Smooth muscle cell (in vitro differentiated cells): ENCODE results near the gene MAP3K13. TPM values are rescaled to one million over a fixed set of nuclear protein-coding genes. Genes with fewer than 3 reads are reported as not detected.

ENCODE experiments used
- DNase-seq: peaks from one replicate; lab custom pipeline; 2025; ENCODE audit not compliant: unreplicated experiment; lab: John Stamatoyannopoulos, UW
- H2AFZ ChIP-seq: fragments of 200-600 bp; sonication (generic); 2 replicates; pipeline ENCODE4 v1.6.0; 2016; ENCODE audit warnings: antibody characterized with exemption, low read depth, mild to moderate bottlenecking
- H3F3A ChIP-seq: fragments of 200-600 bp; sonication (generic); 2 replicates; pipeline ENCODE4 v1.6.0; 2017; ENCODE audit warnings: antibody characterized with exemption, low read depth
- H3K27ac ChIP-seq: fragments of 200-600 bp; sonication (generic); 2 replicates; pipeline ENCODE4 v1.5.1; 2016; ENCODE audit warnings: low read depth, mild to moderate bottlenecking
- H3K27me3 ChIP-seq: fragments of 200-600 bp; sonication (generic); 2 replicates; pipeline ENCODE4 v1.6.1; 2016; ENCODE audit warnings: low read depth, mild to moderate bottlenecking
- H3K36me3 ChIP-seq: fragments of 200-600 bp; sonication (generic); 2 replicates; pipeline ENCODE4 v1.5.1; 2016; ENCODE audit warnings: low read depth
- H3K4me1 ChIP-seq: fragments of 200-600 bp; sonication (generic); 2 replicates; pipeline ENCODE4 v1.5.1; 2016; ENCODE audit warnings: low read depth
- H3K4me2 ChIP-seq: fragments of 200-600 bp; sonication (generic); 2 replicates; pipeline ENCODE4 v1.6.0; 2016; ENCODE audit warnings: mild to moderate bottlenecking
- H3K4me3 ChIP-seq: fragments of 200-600 bp; sonication (generic); 2 replicates; pipeline ENCODE4 v1.5.1; 2016; ENCODE audit warnings: mild to moderate bottlenecking
- H3K79me2 ChIP-seq: fragments of 200-600 bp; sonication (generic); 2 replicates; pipeline ENCODE4 v1.6.0; 2016; ENCODE audit warnings: low read depth, mild to moderate bottlenecking
- H3K9ac ChIP-seq: fragments of 200-600 bp; sonication (generic); 2 replicates; pipeline ENCODE4 v1.6.0; 2016; ENCODE audit warnings: low read depth
- H3K9me3 ChIP-seq: fragments of 200-600 bp; sonication (generic); replicated peaks from 2 replicates; pipeline ENCODE4 v1.5.1; 2016; ENCODE audit warnings: low read depth
- H4K20me1 ChIP-seq: fragments of 200-600 bp; sonication (generic); 2 replicates; pipeline ENCODE4 v1.6.0; 2016; ENCODE audit warnings: low read depth
- CTCF ChIP-seq: fragments of 200-600 bp; sonication (generic); IDR thresholded peaks from 2 replicates; pipeline ENCODE4 v1.5.1; 2017; ENCODE audit warnings: borderline replicate concordance, mild to moderate bottlenecking, antibody characterized with exemption; ENCODE audit not compliant: insufficient read depth, poor library complexity, severe bottlenecking
- WGBS: methylation state at CpG from one replicate; pipeline ENCODE4 v1.1.7; 2016; ENCODE audit warnings: low lambda C conversion rate; 5-methylcytosine and 5-hydroxymethylcytosine counted together
- polyA plus RNA-seq: library from polyadenylated mRNA; unstranded; fragments of >200 nt; fragmentation: Nextera tagmentation; extraction: Ambion mirVana; gene quantifications from 2 replicates; pipeline ENCODE4 v1.2.1, GENCODE V29; 2016
- total RNA-seq: library from RNA; depleted of rRNA; stranded (reverse); fragments of >200 nt; gene quantifications from 2 replicates; pipeline ENCODE4 v1.2.3, GENCODE V29; 2014

The MAP3K13 gene
- total and polyA plus RNA-seq, 2 experiments from 2014 or later = 28.5 to 49.9 TPM

GRCh38 chr3:185477316-185477715 is 114.4 kb downstream of the MAP3K13 start:
- no peaks in the 10 kb centered on the region for H3K79me2 ChIP-seq
- no peaks in the 10 kb centered on the region for H3F3A ChIP-seq
- no peaks in the 10 kb centered on the region for H3K27me3 ChIP-seq
- no peaks in the 10 kb centered on the region for H3K36me3 ChIP-seq
- no peak overlapping the region for H2AFZ ChIP-seq
- H4K20me1 ChIP-seq = no peaks in the 10 kb centered on the region
- H3K9me3 ChIP-seq = no peaks in the 10 kb centered on the region
- H3K4me2 ChIP-seq = no peak overlapping the region
- no peak for DNase-seq
- TF ChIP-seq CTCF = no peak
- no peak overlapping the region for H3K4me3 ChIP-seq
- H3K9ac ChIP-seq = no peak overlapping the region
- WGBS = 90% methylated on average over 3 of the region's 3 CpGs
- H3K4me1 ChIP-seq = no peaks in the 10 kb centered on the region
- no peak overlapping the region for H3K27ac ChIP-seq

GRCh38 chr3:185479373-185479945 is 116.5 kb downstream of the MAP3K13 start:
- Histone ChIP-seq H3K9me3 (no peaks in the 10 kb centered on the region), H3K4me1 (no peaks in the 10 kb centered on the region), H3K4me2 (no peak overlapping the region), H4K20me1 (no peaks in the 10 kb centered on the region), H3K27me3 (no peaks in the 10 kb centered on the region), H3K9ac (no peak overlapping the region), H3K79me2 (no peaks in the 10 kb centered on the region), H3K27ac (no peak overlapping the region), H3K36me3 (no peaks in the 10 kb centered on the region), H3K4me3 (no peak overlapping the region), H2AFZ (no peak overlapping the region), H3F3A (no peaks in the 10 kb centered on the region)
- WGBS = 97% methylated on average over 2 of the region's 2 CpGs
- no peak for DNase-seq
- no peak for TF ChIP-seq CTCF

- TF ChIP-seq CTCF = no peak
- Histone ChIP-seq H3F3A (no peaks in the 10 kb centered on the region), H3K27me3 (no peaks in the 10 kb centered on the region), H3K9ac (no peak overlapping the region), H3K27ac (no peak overlapping the region), H3K4me1 (no peaks in the 10 kb centered on the region), H3K4me2 (no peak overlapping the region), H3K9me3 (no peaks in the 10 kb centered on the region), H4K20me1 (no peaks in the 10 kb centered on the region), H3K79me2 (no peaks in the 10 kb centered on the region), H3K4me3 (no peak overlapping the region), H3K36me3 (no peaks in the 10 kb centered on the region), H2AFZ (no peak overlapping the region)
- 97% methylated on average over 3 of the region's 3 CpGs for WGBS
- DNase-seq = no peak
These were observed 121.4 kb downstream of the MAP3K13 start for GRCh38 chr3:185484296-185484695.

- H3K4me3 ChIP-seq = no peak overlapping the region
- no peaks in the 10 kb centered on the region for H3F3A ChIP-seq
- H3K79me2 ChIP-seq = no peaks in the 10 kb centered on the region
- 99% methylated on average over 5 of the region's 5 CpGs for WGBS
- no peak for DNase-seq
- no peaks in the 10 kb centered on the region for H3K27me3 ChIP-seq
- no peak overlapping the region for H3K27ac ChIP-seq
- H3K4me1 ChIP-seq = no peaks in the 10 kb centered on the region
- no peak overlapping the region for H3K4me2 ChIP-seq
- H4K20me1 ChIP-seq = no peaks in the 10 kb centered on the region
- no peak overlapping the region for H3K9ac ChIP-seq
- H2AFZ ChIP-seq = no peak overlapping the region
- H3K9me3 ChIP-seq = no peaks in the 10 kb centered on the region
- no peak for TF ChIP-seq CTCF
- no peaks in the 10 kb centered on the region for H3K36me3 ChIP-seq
These were observed 123.5 kb downstream of the MAP3K13 start for GRCh38 chr3:185486394-185486793.
